SK-N-MC (cell line): ENCODE measurements around the gene TIPARP.

Source experiments
- DNase-seq: peaks from one replicate; pipeline ENCODE4 v3.0.0-alpha.2; 2011; ENCODE audit warnings: low read depth, low spot score
- H3K27ac ChIP-seq: fragments of 200-600 bp; sonication (generic); 2 replicates; pipeline ENCODE4 v1.5.1; 2016; ENCODE audit warnings: mixed run types
- H3K36me3 ChIP-seq: fragments of 200-600 bp; sonication (generic); 2 replicates; pipeline ENCODE4 v1.6.1; 2017; ENCODE audit warnings: antibody characterized with exemption, low read length, mixed read lengths; ENCODE audit not compliant: insufficient read depth
- H3K4me3 ChIP-seq: fragments of 200-600 bp; sonication (generic); 2 replicates; pipeline ENCODE4 v1.5.1; 2016
- H3K9ac ChIP-seq: fragments of 200-600 bp; sonication (generic); 2 replicates; pipeline ENCODE4 v1.8.0; 2017; ENCODE audit warnings: mixed run types, mixed read lengths; ENCODE audit not compliant: insufficient read length
- H3K9me3 ChIP-seq: fragments of 200-600 bp; sonication (generic); 2 replicates; pipeline ENCODE4 v1.6.1; 2017; ENCODE audit warnings: low read depth, mild to moderate bottlenecking, antibody characterized with exemption, low read length, moderate library complexity, mixed read lengths
- EZH2 ChIP-seq: fragments of 200-600 bp; sonication (generic); IDR thresholded peaks from one replicate; pipeline ENCODE4 v1.6.1; 2017; ENCODE audit warnings: antibody characterized with exemption
- FOXP2 ChIP-seq: optimal IDR thresholded peaks from 2 replicates; pipeline ENCODE3; 2011; ENCODE audit warnings: mild to moderate bottlenecking, moderate library complexity; ENCODE audit not compliant: insufficient read depth; ENCODE audit errors: extremely low read length, control extremely low read depth
- POLR2AphosphoS5 ChIP-seq: IDR thresholded peaks from 2 replicates; pipeline ENCODE4 v1.6.1; 2012; ENCODE audit warnings: mild to moderate bottlenecking, low read depth, low read length, borderline replicate concordance

The TIPARP gene

DNA sequence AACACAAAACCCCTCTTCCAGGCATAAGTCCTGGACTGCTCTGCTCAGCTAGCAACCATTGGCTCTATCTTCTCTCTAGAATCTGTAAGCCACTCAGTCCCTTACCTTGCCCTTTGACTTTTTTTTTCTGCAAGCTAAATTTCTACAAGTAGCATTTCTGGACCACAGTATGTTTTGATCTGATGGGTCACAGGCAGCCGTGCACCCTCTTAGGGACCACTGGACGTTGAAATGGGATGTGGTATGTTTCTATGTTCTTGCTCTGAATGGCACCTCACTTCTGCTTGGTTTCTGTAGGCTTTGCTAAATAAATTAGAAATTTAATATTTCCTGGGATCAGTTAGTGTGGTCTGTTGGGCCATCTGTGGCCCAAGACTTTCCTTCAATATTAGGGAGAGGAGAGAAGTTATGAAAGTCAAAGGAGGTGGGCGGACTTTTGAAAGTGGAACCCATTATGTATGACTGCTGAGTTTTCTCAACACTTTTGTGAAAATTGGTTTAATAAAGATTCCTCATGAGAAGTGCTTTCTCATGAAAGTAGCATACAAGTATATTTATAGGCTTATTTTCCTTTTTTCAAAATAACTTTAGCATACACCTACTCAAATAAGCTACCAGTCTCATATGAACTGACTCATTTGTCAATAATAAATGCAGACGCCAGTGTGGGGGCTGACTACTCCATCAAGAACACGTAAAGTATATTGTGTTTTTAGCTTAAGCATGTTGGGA, 18.4 kb upstream of the TIPARP start:
- H3K4me3 ChIP-seq = no peak overlapping the region
- H3K27ac ChIP-seq = no peak overlapping the region
- no peak overlapping the region for H3K9ac ChIP-seq
- no peaks in the 10 kb centered on the region for H3K9me3 ChIP-seq
- no peaks in the 10 kb centered on the region for H3K36me3 ChIP-seq
- TF ChIP-seq POLR2AphosphoS5 = no peak
- TF ChIP-seq EZH2 = no peak
- no peak for TF ChIP-seq FOXP2
- DNase-seq = no peak

DNA sequence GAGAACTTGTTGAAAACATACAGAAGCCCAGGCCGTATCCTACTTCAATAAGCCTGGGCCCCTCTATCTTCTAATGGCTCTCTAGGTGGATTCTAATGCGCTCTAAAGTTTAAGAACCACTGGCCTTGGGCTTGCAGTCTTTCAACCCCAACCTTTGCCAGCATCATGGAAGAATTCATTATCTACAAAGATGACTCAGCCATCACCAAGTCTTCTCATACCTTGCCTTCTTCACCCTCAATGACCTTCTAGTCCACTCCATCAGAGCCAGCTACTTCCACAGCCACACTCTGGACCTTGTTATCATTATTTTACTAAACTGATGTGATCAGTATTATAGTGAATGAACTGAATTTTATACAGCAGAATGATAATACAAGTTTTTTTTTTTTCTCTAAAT, 16.9 kb upstream of the TIPARP start:
- H3K9me3 ChIP-seq = no peaks in the 10 kb centered on the region
- H3K27ac ChIP-seq = no peak overlapping the region
- DNase-seq = no peak
- H3K4me3 ChIP-seq = no peak overlapping the region
- H3K36me3 ChIP-seq = no peaks in the 10 kb centered on the region
- TF ChIP-seq FOXP2 = no peak
- TF ChIP-seq POLR2AphosphoS5 = no peak
- TF ChIP-seq EZH2 = no peak
- no peak overlapping the region for H3K9ac ChIP-seq

DNA sequence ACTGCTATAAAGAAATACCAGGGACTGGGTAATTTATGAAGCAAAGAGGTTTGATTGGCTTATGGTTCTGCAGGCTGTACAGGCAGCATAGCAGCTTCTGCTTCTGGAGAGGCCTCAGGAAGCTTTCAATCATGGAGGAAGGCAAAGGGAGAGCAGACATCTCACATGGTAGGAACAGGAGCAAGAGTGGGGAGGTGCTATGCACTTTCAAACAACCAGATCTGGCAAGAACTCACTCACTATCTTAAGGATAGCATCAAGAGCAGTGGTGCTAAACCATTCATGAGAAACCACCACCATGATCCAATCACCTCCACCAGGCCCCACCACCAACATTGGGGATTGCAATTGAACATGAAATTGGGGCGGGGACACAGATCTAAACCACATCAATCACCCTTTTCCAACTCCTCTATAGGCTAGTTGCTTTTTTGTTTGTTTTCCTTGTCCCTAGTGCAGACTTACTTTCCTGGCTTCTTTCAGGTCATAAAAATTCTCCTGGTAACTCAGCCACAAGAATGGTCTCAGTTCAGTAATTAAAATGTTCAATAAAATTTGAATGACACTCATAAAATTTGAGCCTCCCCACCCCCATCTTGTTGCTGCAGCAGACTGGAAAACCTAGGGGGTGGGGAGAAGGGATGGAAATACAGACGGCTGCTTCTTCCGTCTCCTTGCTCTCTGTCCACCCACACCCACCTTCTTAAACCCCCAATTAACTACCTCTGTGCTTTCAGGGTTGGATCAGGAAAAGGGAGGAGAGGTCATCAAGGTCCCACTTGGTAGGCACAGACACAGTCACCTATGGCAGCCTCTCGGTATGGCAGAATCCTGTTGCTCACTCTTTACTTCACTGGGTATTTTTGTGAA, 16.3 kb upstream of the TIPARP start:
- H3K9ac ChIP-seq = no peak overlapping the region
- TF ChIP-seq EZH2 = no peak
- no peak for TF ChIP-seq POLR2AphosphoS5
- no peak for TF ChIP-seq FOXP2
- DNase-seq = no peak
- H3K36me3 ChIP-seq = no peaks in the 10 kb centered on the region
- H3K9me3 ChIP-seq = no peaks in the 10 kb centered on the region
- H3K4me3 ChIP-seq = no peak overlapping the region
- H3K27ac ChIP-seq = no peak overlapping the region

GRCh38 chr3:156658732-156659090, 15.7 kb upstream of the TIPARP start:
- no peak overlapping the region for H3K4me3 ChIP-seq
- no peak overlapping the region for H3K9ac ChIP-seq
- H3K36me3 ChIP-seq = no peaks in the 10 kb centered on the region
- DNase-seq = no peak
- TF ChIP-seq FOXP2 = no peak
- TF ChIP-seq POLR2AphosphoS5 = no peak
- no peak for TF ChIP-seq EZH2
- no peak overlapping the region for H3K27ac ChIP-seq
- H3K9me3 ChIP-seq = no peaks in the 10 kb centered on the region

- Histone ChIP-seq H3K36me3 (no peaks in the 10 kb centered on the region), H3K27ac (no peak overlapping the region), H3K9ac (no peak overlapping the region), H3K9me3 (no peaks in the 10 kb centered on the region), H3K4me3 (no peak overlapping the region)
- no peak for DNase-seq
- TF ChIP-seq FOXP2 (no peak), EZH2 (no peak), POLR2AphosphoS5 (no peak)
These were observed 15.1 kb upstream of the TIPARP start for GRCh38 chr3:156659260-156659659.

DNA sequence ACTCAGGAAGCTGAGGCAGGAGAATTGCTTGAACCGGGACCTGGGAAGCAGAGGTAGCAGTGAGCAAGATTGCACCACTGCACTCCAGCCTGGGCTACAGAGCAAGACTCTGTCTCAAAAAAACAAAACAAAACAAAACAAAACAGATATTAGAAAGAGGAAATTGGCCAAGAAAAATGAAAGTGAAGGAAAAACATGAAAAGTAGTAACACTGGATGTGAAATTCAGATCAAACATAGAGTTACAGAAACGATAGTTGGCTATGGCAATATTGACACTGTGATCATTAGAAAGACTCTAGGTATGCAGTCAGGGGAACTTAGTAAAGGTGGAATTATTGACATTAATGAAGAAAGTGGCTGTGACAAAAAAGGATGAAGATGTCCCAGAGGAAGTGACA, 13.2 kb upstream of the TIPARP start:
- Histone ChIP-seq H3K9ac (no peak overlapping the region), H3K9me3 (no peaks in the 10 kb centered on the region), H3K27ac (no peak overlapping the region), H3K4me3 (no peak overlapping the region), H3K36me3 (no peaks in the 10 kb centered on the region)
- no peak for DNase-seq
- no peak for TF ChIP-seq POLR2AphosphoS5
- no peak for TF ChIP-seq FOXP2
- no peak for TF ChIP-seq EZH2

DNA sequence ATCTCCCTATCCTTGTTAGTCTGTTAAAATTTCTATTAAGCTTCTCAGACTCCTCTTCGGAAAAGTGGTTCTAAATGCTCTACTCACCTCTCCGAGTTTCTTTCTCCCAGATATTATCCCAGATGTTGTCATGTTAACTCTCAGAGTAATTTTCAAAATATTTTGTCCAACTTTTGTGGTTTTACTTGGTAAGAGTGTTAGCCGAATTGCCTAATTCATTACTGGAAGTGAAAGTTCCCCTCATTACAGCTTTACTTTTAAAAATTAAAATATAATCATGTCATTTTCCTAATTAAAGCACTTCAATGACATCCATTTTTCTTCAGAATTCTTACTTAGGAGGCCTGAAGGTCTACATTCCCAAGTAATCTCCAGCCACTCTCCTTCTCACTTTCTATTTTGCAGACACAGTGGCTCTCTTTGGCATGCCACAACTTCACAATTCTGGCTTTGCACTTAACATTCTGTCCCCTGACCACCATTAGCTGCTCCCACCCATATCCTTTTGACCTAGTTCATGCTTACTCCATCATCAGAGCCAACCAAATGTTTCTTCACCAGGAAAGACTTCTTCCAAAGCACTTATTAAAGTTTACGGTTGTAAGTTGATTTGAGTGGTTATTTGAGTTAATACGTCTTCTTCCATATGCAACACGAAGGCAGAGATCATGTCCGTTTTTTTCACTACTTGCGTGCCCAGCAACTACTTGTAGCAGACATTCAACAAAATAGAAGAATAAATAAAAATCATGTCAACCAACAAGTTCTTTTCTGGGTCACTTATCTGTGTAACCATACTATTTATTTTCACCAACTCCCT, 10.2 kb upstream of the TIPARP start:
- Histone ChIP-seq H3K36me3 (no peaks in the 10 kb centered on the region), H3K9ac (no peak overlapping the region), H3K9me3 (no peaks in the 10 kb centered on the region), H3K27ac (no peak overlapping the region), H3K4me3 (no peak overlapping the region)
- no peak for DNase-seq
- TF ChIP-seq EZH2 (no peak), FOXP2 (no peak), POLR2AphosphoS5 (no peak)

- TF ChIP-seq EZH2 (no peak), FOXP2 (no peak), POLR2AphosphoS5 (no peak)
- Histone ChIP-seq H3K27ac (no peak overlapping the region), H3K9me3 (no peaks in the 10 kb centered on the region), H3K36me3 (no peaks in the 10 kb centered on the region), H3K9ac (no peak overlapping the region), H3K4me3 (no peak overlapping the region)
- no peak for DNase-seq
These were observed 9.6 kb upstream of the TIPARP start for GRCh38 chr3:156664831-156665178.
